SHP77 treated with DMSO at 0.1 percent for 48 hours (cell line): ENCODE results near the gene RIOK3.
"Not testable (repeated sequence)": the region's sequence is repeated elsewhere in the genome, so short reads cannot be mapped to it uniquely, and the experiment has no call there.

Source experiments
- DNase-seq: peaks from one replicate; lab custom pipeline; 2025; lab: John Stamatoyannopoulos, UW

RIOK3 gene

GRCh38 chr18:23452728-23453679 is at the start of gene RIOK3:
Gene RIOK3, plus strand, starts transcription at chr18:23453287. Its CDS starts 153 bp downstream, at chr18:23453440.
- peak; percentile 94 for DNase-seq

- no peak for DNase-seq
Observed at GRCh38 chr18:23403310-23403709, 49.8 kb upstream of the RIOK3 start.

GRCh38 chr18:23405636-23406035 is 47.5 kb upstream of the RIOK3 start:
- DNase-seq, result no peak

- no peak for DNase-seq
Observed at GRCh38 chr18:23406271-23406787, 46.8 kb upstream of the RIOK3 start.

GRCh38 chr18:23412351-23412964 is 40.6 kb upstream of the RIOK3 start:
- DNase-seq, result no peak

- DNase-seq, result no peak
Observed at GRCh38 chr18:23415515-23415914, 37.6 kb upstream of the RIOK3 start.

- no peak for DNase-seq
Observed at GRCh38 chr18:23416298-23416697, 36.8 kb upstream of the RIOK3 start.

GRCh38 chr18:23421277-23421676 is 31.8 kb upstream of the RIOK3 start:
- no peak for DNase-seq

- DNase-seq, result peak; percentile 42
Observed at GRCh38 chr18:23422751-23423418, 30.2 kb upstream of the RIOK3 start.

- DNase-seq, result no peak
Observed at GRCh38 chr18:23424616-23425015, 28.5 kb upstream of the RIOK3 start.

GRCh38 chr18:23428821-23429220 is 24.3 kb upstream of the RIOK3 start:
- DNase-seq, result no peak

- not testable (repeated sequence) for DNase-seq
Observed at GRCh38 chr18:23429538-23429937, 23.5 kb upstream of the RIOK3 start.

GRCh38 chr18:23433360-23433759 is 19.7 kb upstream of the RIOK3 start:
- DNase-seq, result no peak

- DNase-seq, result peak; percentile 22
Observed at GRCh38 chr18:23437357-23438045, 15.6 kb upstream of the RIOK3 start.

- no peak for DNase-seq
Observed at GRCh38 chr18:23438046-23438377, 15.1 kb upstream of the RIOK3 start.

GRCh38 chr18:23438608-23439366 is 14.3 kb upstream of the RIOK3 start:
- no peak for DNase-seq

- no peak for DNase-seq
Observed at GRCh38 chr18:23440131-23440530, 13.0 kb upstream of the RIOK3 start.

- no peak for DNase-seq
Observed at GRCh38 chr18:23442958-23443357, 10.1 kb upstream of the RIOK3 start.

- DNase-seq, result no peak
Observed at GRCh38 chr18:23448291-23448690, 4.8 kb upstream of the RIOK3 start.

- no peak for DNase-seq
Observed at GRCh38 chr18:23450022-23450421, 3.1 kb upstream of the RIOK3 start.

GRCh38 chr18:23451011-23451410 is 2.1 kb upstream of the RIOK3 start:
- DNase-seq, result no peak
